Activated CD4-positive, alpha-beta T cell treated with anti-CD3 and anti-CD28 coated beads, Interleukin-2, amount 50 U/mL, for 24 hours (primary cell): ENCODE data around the gene MBL2.

Experiments used
- DNase-seq, 2 donors: peaks; one replicate each; pipeline ENCODE4 v3.0.0-alpha.2; 2020; ENCODE audit warnings: low read depth in 1 of 2, low spot score in 1 of 2

The MBL2 gene

DNA sequence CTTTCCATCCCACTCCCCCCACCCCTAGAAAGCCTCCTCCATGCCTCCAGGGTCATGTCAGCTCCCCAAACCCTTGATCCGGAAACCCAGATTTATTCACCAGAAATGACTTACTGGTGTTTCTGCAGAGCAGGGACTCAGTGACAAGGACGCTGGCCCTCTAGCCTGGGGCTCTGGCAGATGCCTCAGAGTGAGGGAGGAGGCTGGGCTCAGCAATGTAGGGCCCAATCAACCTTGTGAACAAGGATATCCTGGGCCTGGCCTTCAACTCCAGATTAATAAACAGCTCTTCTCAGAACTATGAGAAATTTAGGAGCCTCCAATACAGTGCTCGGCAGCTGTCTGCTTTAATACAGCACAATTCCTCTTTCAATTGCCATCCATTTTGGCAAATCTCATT lies at the start of gene MBL2:
Gene MBL2, minus strand, starts transcription at position 162 of the 400 bp plus-strand sequence. CDS start 1,149 bp downstream, outside the sequence.
- no peak for DNase-seq

GRCh38 chr10:52820309-52820708 lies 47.7 kb upstream of the MBL2 start:
- no peak for DNase-seq

DNA sequence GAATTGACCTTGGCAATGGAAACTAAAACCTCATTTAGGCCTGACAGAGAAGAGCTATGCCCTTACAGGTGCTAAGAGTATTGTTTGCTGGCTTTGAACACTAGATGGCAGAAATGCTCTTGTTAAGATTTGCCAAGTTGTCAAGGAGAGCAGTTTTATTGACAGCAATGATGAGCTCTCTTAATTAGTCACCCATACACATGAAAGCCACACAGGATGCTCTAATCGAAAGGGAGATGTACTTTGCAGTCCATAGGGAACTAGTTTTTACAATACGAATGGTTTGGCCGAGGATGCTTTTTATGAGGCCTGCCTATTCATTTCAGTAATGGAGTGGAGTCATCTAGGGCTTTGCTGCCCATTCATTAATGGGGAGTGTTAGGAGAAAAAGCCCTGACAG lies 45.4 kb upstream of the MBL2 start:
- DNase-seq, result no peak

DNA sequence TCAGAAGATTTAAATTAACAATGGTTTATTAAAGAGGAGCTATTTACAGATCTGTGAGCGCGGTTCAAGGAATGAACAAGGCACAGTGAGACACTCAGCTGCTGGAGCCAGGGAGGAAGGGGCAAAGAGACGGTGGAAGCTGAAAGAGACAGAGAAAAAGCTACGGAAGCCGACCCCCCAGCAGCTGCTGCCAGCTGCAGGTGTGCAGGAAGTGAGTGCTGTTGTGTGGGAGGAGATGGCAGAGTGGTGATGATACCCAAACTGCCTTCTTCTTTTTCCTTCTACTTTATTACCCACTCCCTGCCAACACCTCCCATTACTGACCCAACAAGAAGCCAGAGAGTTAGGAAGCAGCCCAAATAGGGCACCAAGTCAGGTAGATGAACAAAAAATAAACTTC lies 41.9 kb upstream of the MBL2 start:
- no peak for DNase-seq

DNA sequence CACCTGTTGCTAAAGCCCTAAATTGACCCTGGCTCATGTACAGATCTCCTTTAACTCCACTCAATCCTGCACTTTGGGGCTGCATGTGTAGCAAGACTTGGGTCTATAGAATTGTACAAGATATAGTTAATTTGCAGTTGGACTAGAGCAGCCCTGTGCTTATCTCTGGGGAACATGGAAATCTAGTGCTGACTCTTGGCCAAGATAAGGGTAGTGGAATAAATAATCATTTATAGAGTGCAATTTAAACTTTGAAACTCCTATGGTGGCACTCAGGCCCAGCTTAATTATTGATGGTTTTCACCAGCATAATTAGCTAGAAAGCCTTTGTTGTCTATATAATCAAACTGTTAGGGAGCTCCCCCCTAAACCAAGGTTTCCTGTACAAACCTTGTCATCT lies 39.2 kb upstream of the MBL2 start:
- no peak for DNase-seq

DNA sequence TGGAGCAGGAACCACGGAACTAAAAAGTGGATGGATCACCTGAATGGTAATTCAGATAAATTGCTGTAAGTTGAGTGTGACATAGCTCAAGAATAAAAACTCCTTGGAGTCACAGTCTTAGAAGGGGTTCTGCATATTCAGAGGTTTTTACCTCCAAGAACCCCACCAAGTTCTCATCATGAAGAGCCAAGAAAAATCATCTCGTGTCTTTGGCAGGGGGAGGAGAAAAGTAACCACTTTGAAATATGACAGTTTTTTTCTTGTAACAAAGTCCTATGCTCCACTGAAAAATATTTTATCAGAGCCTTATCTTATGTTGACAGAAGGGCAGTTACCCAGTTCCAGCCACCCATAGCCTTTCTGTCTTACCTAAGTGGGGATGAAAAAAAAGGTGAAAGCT lies 38.2 kb upstream of the MBL2 start:
- no peak for DNase-seq

- no peak for DNase-seq
Observed at GRCh38 chr10:52807803-52808202, 35.2 kb upstream of the MBL2 start.

GRCh38 chr10:52805414-52806285 lies 33.1 kb upstream of the MBL2 start:
- no peak for DNase-seq

DNA sequence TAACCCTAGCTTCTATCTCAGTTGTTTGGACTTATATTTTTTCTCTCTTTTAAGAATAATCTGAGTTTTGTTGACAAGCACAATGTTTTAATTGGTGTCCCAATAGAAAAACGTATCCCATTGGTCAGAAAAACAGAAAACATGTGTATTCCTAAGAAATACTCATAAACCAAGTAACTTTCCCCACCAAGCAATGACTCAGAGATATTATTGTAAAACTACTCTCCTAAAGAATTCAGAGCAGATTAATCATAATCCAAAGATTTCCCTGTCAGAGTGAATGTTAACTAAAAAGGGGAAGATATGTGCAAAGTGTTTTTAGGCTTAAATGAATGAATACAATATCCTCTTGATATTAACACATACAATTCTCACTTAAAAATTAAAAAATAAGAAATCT lies 29.4 kb upstream of the MBL2 start:
- DNase-seq, result no peak

GRCh38 chr10:52786098-52786497 lies 13.5 kb upstream of the MBL2 start:
- no peak for DNase-seq

GRCh38 chr10:52785418-52785817 lies 12.8 kb upstream of the MBL2 start:
- DNase-seq, result no peak

DNA sequence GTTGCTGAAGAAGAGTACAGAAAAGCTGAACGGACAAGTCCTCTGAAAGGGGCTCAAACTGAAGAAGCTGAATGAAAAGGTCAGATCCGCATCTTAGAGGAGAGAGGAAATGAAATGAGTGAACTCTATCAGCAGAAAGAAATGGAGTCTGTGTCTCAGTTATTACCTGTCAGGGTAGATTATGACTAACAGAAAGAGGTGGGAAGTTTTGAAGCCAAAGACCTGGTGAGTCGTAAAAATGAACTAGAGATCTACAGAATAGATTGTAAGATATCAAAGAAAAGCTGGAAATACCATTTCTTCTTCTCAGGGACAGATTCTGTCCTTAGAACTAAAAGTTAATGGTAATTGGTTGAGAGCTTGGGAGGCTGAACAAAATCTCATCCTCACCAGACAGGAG lies 11.1 kb upstream of the MBL2 start:
- DNase-seq, result no peak

- DNase-seq, result no peak
Observed at GRCh38 chr10:52782554-52782953, 10.0 kb upstream of the MBL2 start.

GRCh38 chr10:52780391-52781155 lies 8.0 kb upstream of the MBL2 start:
- DNase-seq, result no peak

GRCh38 chr10:52779541-52780390 lies 7.2 kb upstream of the MBL2 start:
- no peak for DNase-seq

DNA sequence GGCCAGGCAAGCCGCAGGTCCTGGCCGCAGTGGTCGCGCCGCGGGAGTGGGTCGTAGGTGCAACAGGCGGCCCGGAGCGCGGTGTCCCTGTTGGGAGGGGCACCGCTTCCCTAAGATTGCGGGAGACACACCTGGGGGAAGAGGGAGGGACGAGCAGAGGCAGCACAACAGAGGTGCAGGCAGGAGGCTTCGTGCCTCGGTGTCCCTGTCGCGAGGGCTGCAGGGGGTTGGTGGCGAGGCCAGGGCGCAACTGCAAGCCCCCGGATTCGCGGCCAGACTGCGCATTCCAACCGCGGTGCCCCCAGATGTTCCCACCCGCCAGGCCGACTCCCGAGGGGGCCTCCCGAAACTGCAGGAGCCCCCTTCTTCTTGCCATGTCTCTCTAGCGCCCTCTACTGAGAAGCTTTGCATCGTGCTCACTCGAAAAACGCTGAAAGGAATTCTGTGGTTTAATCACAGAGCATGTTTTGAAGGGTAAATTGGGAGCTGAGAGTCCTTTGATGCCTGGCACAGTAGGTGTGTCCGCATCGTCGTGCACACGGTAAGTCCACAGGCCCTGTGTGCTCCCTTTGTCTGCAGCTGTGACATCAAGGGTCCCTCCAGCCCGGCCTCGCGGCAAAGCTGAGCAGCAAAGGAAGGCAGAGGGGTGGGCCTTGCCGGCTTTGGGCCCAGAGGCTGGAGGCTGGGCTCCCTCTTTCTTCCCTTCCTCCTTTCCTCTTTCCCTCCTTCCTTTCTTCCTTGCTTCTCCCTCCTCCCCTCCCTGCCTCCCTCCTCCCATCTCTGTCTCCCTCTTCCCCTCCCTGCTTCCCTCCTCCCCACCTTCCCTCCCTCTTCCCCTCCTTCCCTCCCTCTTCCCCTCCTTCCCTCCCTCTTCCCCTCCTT lies 6.2 kb upstream of the MBL2 start:
- DNase-seq, result no peak

GRCh38 chr10:52777414-52777813 lies 4.8 kb upstream of the MBL2 start:
- DNase-seq, result no peak

DNA sequence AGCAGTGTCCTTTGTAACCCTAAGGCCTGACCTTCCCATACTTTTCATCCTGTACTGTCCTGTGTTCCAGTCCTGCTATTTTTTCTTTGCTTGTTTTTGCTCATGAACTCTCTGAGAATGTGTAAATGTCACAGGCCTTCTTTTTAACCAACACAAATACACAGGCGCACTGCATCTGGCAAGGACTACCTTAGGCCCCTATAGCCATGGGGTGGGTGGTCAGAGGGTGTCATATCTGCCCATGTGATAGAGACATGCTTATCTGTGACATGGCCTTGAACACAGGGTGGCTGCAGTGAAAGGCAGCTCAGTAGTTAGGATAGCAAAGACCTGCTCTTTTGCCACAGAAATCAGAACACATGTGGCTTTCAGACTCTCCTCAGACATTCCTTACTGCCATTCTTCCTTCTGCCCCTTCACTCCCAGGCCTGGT lies 3.9 kb upstream of the MBL2 start:
- no peak for DNase-seq

GRCh38 chr10:52775132-52775647 lies 2.6 kb upstream of the MBL2 start:
- no peak for DNase-seq

- DNase-seq, result no peak
Observed at GRCh38 chr10:52774600-52775106, 2.1 kb upstream of the MBL2 start.
